GM21360 (cell line): ENCODE results near the gene RILPL2.
"Not testable (repeated sequence)": the region's sequence is repeated elsewhere in the genome, so short reads cannot be mapped to it uniquely, and the experiment has no call there.

ENCODE experiments used
- ATAC-seq: cut with Tn5 transposase; IDR thresholded peaks from one replicate; pipeline ENCODE4 v1.9.1; 2021; ENCODE audit warnings: mild to moderate bottlenecking, moderate library complexity; ENCODE audit not compliant: unreplicated experiment

RILPL2 gene

DNA sequence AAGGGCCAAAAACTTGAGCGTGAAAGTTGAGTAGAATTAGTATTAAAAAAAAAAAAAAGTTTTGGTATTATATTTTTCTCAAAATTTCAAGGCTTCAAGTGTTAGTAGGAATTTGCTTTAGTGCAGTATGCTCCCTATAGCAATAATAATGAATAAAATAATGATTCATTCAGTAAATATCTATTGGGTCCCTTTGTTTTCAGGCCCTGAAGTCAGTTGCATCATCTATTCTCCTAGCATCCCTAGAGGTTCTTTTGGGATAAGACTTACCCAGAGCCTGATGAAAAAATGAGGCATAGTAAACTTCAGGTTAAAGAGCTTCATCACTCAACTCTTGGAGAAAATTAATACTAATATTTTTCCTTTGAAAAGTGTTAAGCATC, 51.5 kb downstream of the RILPL2 start:
- no peak for ATAC-seq

DNA sequence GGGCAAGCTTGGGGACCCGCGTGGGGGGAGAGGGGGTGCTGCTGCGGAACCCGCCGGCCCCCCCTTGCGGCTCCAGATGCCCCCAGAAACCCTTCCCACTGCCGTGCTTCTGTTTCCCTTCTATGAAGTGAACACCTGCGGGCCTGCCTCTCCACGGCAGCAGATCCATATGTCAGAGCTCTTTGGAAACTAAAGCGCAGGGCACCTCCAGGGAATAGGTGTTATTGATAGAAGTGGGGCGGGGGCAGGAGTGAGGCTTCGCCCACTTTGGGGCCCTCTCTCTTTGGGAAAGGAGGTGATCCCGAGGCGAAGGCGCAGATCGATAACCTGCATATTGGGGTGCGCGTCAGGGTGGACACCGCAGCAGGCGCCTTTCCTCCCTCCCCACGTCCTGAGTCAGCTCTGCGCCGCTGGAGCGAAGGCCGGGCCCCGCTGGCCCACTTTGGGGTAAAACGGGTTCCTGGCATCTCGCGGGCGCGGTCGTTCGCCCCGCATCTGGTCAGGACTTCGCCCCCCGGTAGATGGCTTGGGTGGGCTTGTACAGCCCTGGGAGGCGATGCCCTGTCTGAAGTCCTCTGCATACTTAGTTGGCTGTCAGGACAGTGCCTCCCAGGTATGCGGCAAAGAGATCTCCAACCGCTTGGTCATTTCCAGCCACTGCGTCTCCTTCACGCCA, 52.0 kb downstream of the RILPL2 start:
- peak; percentile 1 for ATAC-seq

DNA sequence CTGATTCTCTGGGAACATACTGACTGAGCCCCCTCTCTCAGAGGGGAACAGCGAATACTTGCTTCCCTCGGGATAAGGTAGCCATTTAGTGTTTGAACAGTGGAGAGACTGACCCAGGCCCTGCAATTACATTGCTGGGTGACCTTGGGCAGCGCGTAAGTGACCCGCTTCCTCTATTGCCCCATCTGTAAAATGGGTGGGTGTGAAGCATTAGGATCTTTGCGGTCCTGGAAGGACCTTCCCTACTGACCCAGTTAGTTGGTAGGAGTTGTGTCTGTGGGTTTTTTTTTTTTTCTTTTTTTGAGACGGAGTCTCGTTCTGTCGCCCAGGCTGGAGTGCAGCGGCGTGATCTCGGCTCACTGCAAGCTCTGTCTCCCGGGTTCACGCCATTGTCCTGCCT, 53.8 kb downstream of the RILPL2 start:
- no peak for ATAC-seq

DNA sequence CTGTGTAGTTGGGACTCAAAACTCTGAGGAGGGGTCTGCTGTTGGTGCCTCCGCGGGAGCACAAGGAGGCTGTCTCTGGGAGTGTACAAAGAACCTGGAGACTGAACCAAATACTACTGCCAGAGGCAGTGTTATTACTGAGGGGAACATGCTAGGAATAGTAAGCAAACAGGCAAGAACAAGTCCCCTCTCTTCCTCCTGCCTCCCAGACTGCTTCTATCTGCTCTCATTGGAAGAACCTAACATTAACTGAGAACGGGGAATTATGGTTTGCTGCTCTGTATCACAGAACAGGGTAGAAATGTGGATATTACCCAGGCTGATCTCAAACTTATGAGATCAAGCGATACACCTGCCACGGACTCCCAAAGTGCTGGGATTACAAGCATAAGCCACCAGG, 57.1 kb downstream of the RILPL2 start:
- no peak for ATAC-seq

DNA sequence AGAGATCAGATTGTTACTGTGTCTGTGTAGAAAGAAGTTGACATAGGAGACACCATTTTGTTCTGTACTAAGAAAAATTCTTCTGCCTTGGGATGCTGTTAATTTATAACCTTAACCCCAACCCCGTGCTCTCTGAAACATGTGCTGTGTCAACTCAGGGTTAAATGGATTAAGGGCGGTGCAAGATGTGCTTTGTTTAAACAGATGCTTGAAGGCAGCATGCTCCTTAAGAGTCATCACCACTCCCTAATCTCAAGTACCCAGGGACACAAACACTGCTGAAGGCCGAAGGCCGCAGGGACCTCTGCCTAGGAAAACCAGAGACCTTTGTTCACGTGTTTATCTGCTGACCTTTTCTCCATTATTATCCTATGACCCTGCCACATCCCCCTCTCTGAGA, 64.1 kb downstream of the RILPL2 start:
- not testable (repeated sequence) for ATAC-seq

DNA sequence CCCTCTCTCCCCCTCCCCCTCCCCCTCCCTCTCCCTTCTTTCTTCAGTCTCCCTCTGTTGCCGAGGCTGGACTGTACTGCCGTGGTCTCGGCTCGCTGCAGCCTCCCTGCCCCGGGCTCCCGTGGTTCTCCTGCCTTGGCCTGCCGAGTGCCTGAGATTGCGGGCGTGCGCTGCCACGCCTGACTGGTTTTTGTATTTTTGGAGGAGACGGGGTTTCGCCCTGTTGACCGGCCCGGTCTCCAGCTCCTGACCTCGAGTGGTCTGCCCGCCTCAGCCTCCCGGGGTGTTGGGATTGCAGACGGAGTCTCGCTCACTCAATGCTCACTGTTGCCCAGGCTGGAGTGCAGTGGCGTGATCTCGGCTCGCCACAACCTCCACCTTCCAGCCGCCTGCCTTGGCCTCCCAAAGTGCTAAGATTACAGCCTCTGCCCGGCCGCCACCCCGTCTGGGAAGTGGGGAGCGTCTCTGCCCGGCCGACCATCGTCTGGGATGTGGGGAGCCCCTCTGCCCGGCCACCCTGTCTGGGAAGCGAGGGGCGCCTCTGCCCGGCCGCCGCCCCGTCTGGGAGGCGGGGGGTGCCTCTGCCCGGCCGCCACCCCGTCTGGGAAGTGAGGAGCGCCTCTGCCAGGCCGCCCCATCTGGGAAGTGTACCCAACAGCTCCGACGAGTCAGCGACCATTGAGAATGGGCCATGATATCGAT, 64.7 kb downstream of the RILPL2 start:
- not testable (repeated sequence) for ATAC-seq

DNA sequence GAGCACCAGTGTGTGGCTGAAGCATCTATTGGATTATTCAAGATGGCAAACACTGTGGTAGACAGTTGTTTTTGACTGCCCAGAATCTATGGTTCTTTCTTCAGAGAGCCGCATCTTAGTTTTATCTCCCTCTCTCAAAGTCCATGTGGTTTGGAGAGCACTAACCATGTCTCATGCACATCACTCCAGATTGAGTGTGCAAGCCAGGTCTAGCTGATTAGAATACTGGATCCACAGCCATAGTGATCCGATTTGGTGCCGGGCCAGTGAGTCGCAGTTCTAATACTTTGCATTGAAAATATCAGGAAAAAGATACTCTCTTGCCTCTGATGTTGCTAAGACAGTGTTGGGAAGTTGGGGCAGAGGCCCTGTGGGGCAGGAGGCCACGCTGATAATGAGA, 67.3 kb downstream of the RILPL2 start:
- ATAC-seq: no peak

DNA sequence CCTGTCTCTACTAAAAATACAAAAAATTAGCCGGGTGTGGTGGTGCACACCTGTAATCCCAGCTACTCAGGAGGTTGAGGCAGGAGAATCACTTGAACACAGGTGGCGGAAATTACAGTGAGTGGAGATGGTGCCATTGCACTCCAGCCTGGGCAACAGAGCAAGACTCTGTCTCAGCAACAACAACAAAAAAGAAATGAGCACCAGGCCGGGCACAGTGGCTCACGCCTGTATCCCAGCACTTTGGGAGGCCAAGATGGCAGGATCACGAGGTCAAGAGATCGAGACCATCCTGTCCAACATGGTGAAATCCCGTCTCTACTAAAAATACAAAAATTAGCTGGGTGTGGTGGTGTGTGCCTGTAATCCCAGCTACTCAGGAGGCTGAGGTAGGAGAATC, 68.1 kb downstream of the RILPL2 start:
- ATAC-seq: not testable (repeated sequence)

DNA sequence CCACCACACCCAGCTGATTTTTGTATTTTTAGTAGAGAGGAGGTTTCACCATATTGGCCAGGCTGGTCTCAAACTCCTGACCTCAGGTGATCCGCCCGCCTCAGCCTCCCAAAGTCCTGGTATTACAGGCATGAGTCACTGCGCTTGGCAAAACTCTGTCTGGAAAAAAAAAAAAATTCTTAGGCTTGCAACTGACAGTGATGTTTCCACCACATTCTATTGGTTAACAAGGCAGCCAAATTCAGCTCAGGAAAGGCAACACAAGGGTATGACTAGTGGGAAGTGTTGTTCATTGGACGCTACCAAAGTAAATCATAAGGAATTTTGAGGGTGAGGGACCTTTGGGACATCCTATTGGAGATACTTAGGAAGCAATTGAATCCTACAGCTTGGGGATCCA, 69.0 kb downstream of the RILPL2 start:
- no peak for ATAC-seq
